ENCODE results near the gene SPSB2. TPM values are rescaled to one million over a fixed set of nuclear protein-coding genes. Genes with fewer than 3 reads are reported as not detected.

SPSB2 gene
- total RNA-seq, 2 experiments from 2014 or later, result 3.8 to 4.7 TPM

DNA sequence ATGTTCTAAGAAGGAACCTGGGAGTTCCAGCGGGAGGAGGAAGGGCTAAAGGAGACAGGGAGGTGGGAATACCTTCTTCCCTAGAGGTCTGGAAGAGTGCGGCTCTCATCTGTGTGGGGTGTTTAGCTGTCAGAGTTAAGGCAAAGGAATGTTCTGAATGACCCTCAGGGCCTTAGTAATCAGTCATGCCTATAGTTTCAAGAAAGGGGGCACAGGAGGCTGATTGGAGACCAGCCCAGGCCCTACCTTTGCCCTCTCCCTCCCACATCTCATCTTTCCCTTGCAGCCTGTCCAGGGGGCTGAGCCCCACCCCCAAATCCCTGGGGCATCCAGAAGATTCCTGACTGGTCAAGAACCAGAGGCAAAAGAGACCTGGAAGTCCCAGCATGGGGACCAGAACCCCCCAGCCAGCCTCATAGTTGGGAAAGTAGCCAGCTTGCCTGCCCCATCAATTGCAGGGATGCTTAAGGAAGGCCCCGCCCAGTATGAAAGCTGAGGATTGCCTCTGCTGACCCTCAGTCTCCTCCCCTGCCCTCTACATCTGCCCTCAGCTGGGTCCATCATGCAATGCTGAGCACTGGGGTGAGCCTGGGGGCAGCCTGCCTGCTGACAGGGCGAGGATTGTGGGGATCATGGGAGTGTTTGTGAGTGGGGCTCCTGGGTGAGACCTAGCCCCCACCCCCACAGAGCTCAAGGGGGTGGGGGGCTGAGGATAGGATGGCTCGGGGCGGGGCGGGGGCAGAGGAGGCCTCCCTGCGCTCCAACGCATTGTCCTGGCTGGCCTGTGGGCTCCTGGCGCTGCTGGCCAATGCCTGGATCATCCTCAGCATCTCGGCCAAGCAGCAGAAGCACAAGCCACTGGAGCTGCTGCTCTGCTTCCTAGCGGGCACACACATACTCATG is 49.7 kb downstream of the SPSB2 start:
- Mint-ChIP-seq H3K4me3 (no peak overlapping the region), H3K9me3 (no peaks in the 10 kb centered on the region), H3K4me1 (ENCODE audit: low read depth) (peaks cover 21% of the 10 kb centered on the region), H3K27me3 (peaks cover 22% of the 10 kb centered on the region), H3K36me3 (peaks cover 7% of the 10 kb centered on the region), H3K27ac (no peak overlapping the region)
- POLR2A ChIA-PET, result no interaction called here
- CTCF ChIA-PET, result interaction anchor here (1.3 to 7.0 kb wide), 6 partner anchors 12 to 202 kb away, joined by 4 to 91 read pairs (median 8); partner anchors contain the start of gene MLF2
- no peak for DNase-seq
- intact Hi-C loops (cut with micrococcal nuclease), result no loop called here

GRCh38 chr12:6822426-6823135 is 50.5 kb downstream of the SPSB2 start:
- peaks cover 18% of the 10 kb centered on the region for H3K4me1 Mint-ChIP-seq (ENCODE audit: low read depth)
- no peak for DNase-seq
- CTCF ChIA-PET, result interaction anchor here (1.1 to 7.0 kb wide), 5 partner anchors 8 to 69 kb away, joined by 3 to 91 read pairs (median 12); partner anchors contain the start of gene MLF2
- H3K27me3 Mint-ChIP-seq, result peaks cover 19% of the 10 kb centered on the region
- H3K27ac Mint-ChIP-seq, result no peak overlapping the region
- no peaks in the 10 kb centered on the region for H3K9me3 Mint-ChIP-seq
- intact Hi-C loops (cut with micrococcal nuclease), result no loop called here
- POLR2A ChIA-PET, result no interaction called here
- H3K36me3 Mint-ChIP-seq, result peaks cover 14% of the 10 kb centered on the region
- no peak overlapping the region for H3K4me3 Mint-ChIP-seq

DNA sequence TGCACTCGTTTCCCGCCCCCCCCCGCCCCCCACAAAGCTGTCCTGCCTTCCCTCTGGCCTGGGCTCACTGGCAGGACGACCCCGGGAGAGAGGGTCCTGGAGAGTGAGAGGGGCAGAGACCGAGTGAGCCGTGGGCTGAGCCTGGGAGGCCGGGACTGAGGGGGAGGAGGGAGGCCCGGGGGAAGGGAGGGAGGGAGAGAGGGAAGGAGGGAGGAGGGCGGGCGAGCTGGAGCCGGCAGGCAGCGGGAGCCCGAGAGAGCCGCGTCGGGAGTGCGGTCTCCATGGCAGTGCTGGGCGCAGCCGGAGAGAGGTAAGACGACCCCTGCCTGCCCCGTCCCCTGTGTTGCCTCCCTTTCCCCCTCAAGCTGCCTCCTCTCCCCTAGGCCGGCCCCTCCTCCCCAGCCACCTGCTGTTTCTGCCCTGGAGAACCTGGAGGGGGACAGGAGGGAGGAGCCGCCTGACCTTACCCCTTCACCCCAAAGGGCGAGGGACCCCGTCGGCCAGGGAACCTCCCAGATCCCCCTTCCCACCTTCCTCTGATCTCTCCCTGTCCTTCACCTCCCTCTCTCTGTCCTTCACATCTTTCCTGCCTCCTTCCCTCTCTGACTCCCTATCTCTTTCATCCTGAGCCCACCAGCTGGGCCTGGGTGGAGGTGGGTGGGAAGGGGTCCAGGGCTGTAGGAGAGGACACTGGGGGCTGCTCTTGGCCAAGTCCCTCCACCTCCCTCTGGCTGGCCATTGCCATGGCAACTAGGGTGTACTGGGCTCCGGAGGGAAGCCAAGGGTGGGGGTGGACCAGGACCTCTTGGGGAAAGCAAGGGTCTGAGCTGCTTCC is 51.3 kb downstream of the SPSB2 start, which contains the start of gene GPR162:
TSS of gene GPR162 (plus strand) at position 231 of the 835 bp plus-strand sequence. CDS start 2,078 bp downstream, outside the sequence.
- peak within 1 kb of the TSS; percentile 26 for H3K4me3 Mint-ChIP-seq
- intact Hi-C loops (cut with micrococcal nuclease), result loop anchor here (1.0 kb wide), 1 partner anchor 69 kb away; the partner anchor contains the start of gene MLF2
- ChIA-PET POLR2A (interaction anchor here (0.5 to 0.8 kb wide), 2 partner anchors 51 to 130 kb away, joined by 3 read pairs; partner anchors contain the start of gene SPSB2), CTCF (interaction anchor here (1.1 to 7.0 kb wide), 4 partner anchors 9 to 68 kb away, joined by 3 to 91 read pairs (median 10); partner anchors contain the start of gene MLF2)
- H3K36me3 Mint-ChIP-seq, result peaks cover 18% of the 10 kb centered on the region
- peaks cover 14% of the 10 kb centered on the region for H3K4me1 Mint-ChIP-seq (ENCODE audit: low read depth)
- H3K9me3 Mint-ChIP-seq, result no peaks in the 10 kb centered on the region
- H3K27ac Mint-ChIP-seq, result no peak within 1 kb of the TSS
- H3K27me3 Mint-ChIP-seq, result peaks cover 12% of the 10 kb centered on the region
- peak; percentile 30 for DNase-seq

Other genes starting within 250 kb of the SPSB2 start
- 1 to 10 TPM; 4.7 to 4.8 TPM for gene LPAR5, start 237.3 kb downstream of the SPSB2 start, total RNA-seq
- 1 to 10 TPM in 1 of 2 experiments, under 1 TPM in 1; 0.63 to 1.2 TPM for gene ACRBP, start 225.9 kb downstream of the SPSB2 start, total RNA-seq
- 10 to 100 TPM; 13.8 to 15.2 TPM for gene ING4, start 210.2 kb downstream of the SPSB2 start, total RNA-seq
- 10 to 100 TPM; 55.3 to 56.3 TPM for gene ZNF384, start 183.9 kb downstream of the SPSB2 start, total RNA-seq
- gene PIANP, start 172.5 kb downstream of the SPSB2 start, total RNA-seq, result under 1 TPM; 0.17 to 0.44 TPM
- gene COPS7A, start 149.3 kb downstream of the SPSB2 start, total RNA-seq, result 10 to 100 TPM; 37.6 to 39.4 TPM
- 100 to 1,000 TPM; 140 to 141 TPM for gene MLF2, start 120.2 kb downstream of the SPSB2 start, total RNA-seq
- gene PTMS, start 106.9 kb downstream of the SPSB2 start, total RNA-seq, result 100 to 1,000 TPM; 104 to 109 TPM
- gene LAG3, start 100.8 kb downstream of the SPSB2 start, total RNA-seq, result 100 to 1,000 TPM; 169 to 172 TPM
- gene CD4, start 83.8 kb downstream of the SPSB2 start, total RNA-seq, result 100 to 1,000 TPM; 290 to 300 TPM
- gene GPR162, start 51.5 kb downstream of the SPSB2 start, total RNA-seq, result under 1 TPM in 1 of 2 experiments, not detected in 1; 0.31 TPM
- 1 to 10 TPM; 2.5 to 2.7 TPM for gene P3H3, start 44.9 kb downstream of the SPSB2 start, total RNA-seq
- under 1 TPM; 0.22 to 0.78 TPM for gene GNB3, start 32.4 kb downstream of the SPSB2 start, total RNA-seq
- gene CDCA3, start 22.0 kb downstream of the SPSB2 start, total RNA-seq, result 10 to 100 TPM; 80.3 to 87.8 TPM
- gene USP5, start 21.2 kb downstream of the SPSB2 start, total RNA-seq, result 100 to 1,000 TPM; 125 to 130 TPM
- gene TPI1, start 5.8 kb downstream of the SPSB2 start, total RNA-seq, result 1,000 to 10,000 TPM; 1,432 to 1,495 TPM
- 1 to 10 TPM; 6.8 to 7.8 TPM for gene LRRC23, start 31.5 kb upstream of the SPSB2 start, total RNA-seq
- gene ENO2, start 41.3 kb upstream of the SPSB2 start, total RNA-seq, result 100 to 1,000 TPM; 185 to 193 TPM
- 10 to 100 TPM; 34.8 to 37.8 TPM for gene ATN1, start 54.7 kb upstream of the SPSB2 start, total RNA-seq
- not detected for gene RNU7-1, start 70.5 kb upstream of the SPSB2 start, total RNA-seq
- gene C12orf57, start 70.7 kb upstream of the SPSB2 start, total RNA-seq, result 100 to 1,000 TPM; 257 to 272 TPM
- gene PTPN6, start 78.1 kb upstream of the SPSB2 start, total RNA-seq, result 100 to 1,000 TPM; 321 to 324 TPM
- 100 to 1,000 TPM; 334 to 346 TPM for gene PHB2, start 97.4 kb upstream of the SPSB2 start, total RNA-seq
- gene EMG1, start 97.6 kb upstream of the SPSB2 start, total RNA-seq, result 10 to 100 TPM; 76.5 to 81.5 TPM
- 10 to 100 TPM; 18.3 to 20.5 TPM for gene LPCAT3, start 145.2 kb upstream of the SPSB2 start, total RNA-seq
- gene C1S, start 187.4 kb upstream of the SPSB2 start, total RNA-seq, result 1 to 10 TPM; 1.7 to 2.0 TPM
- 1 to 10 TPM; 1.4 to 2.2 TPM for gene C1R, start 219.1 kb upstream of the SPSB2 start, total RNA-seq
- gene C1RL, start 235.9 kb upstream of the SPSB2 start, total RNA-seq, result 10 to 100 TPM; 17.1 to 22.6 TPM